Endothelial cell of umbilical vein (primary cell): ENCODE data around the gene MATN4. TPM values are rescaled to one million over a fixed set of nuclear protein-coding genes. Genes with fewer than 3 reads are reported as not detected.

Source experiments
- BruUV-seq: library from RNA; stranded (reverse); fragments of 400-500 nt; replicated peaks from 2 replicates; lab custom pipeline; 2021; lab: Mats Ljungman, UMichigan
- CTCF ChIA-PET: fragments of 300-600, 350-600 bp; sonication (Branson Sonifier 250); formaldehyde crosslinking; loops from one replicate; lab custom pipeline; 2021; ENCODE audit warnings: antibody characterized with exemption, inconsistent platforms; lab: Charles Lee
- POLR2A ChIA-PET: fragments of 300-600, 350-600 bp; sonication (Branson Sonifier 250); formaldehyde crosslinking; loops from one replicate; lab custom pipeline; 2021; ENCODE audit warnings: antibody characterized with exemption, inconsistent platforms; lab: Charles Lee
- DNase-seq: peaks from one replicate; pipeline ENCODE4 v3.0.0-alpha.2; 2011; ENCODE audit warnings: low read depth, low spot score
- FAIRE-seq: peaks from 2 replicates; lab custom pipeline; 2011; peaks lifted over from hg19 to GRCh38; lab: Jason Lieb, UNC
- H2AFZ ChIP-seq: 2 replicates; pipeline ENCODE4 v1.6.0; 2012; ENCODE audit warnings: low read depth, low read length, control low read depth, inconsistent platforms
- H3K27ac ChIP-seq: 2 replicates; pipeline ENCODE4 v1.5.1; 2011; ENCODE audit warnings: low read depth, mild to moderate bottlenecking, control low read depth, low read length, moderate library complexity; ENCODE audit not compliant: insufficient read depth
- H3K27me3 ChIP-seq, 2 experiments: 2 replicates each; pipeline versions ENCODE4 v1.6.0 to v1.6.1; 2011; ENCODE audit warnings: low read length in 2 of 2, mixed read lengths in 1 of 2; ENCODE audit not compliant: control insufficient read depth in 2 of 2, insufficient read depth in 2 of 2
- H3K36me3 ChIP-seq, 2 experiments: 2 replicates in 1 of 2; 3 replicates in 1 of 2; pipeline ENCODE4 v1.5.1; 2011; ENCODE audit warnings: low read length in 2 of 2, mild to moderate bottlenecking in 1 of 2, moderate library complexity in 1 of 2; ENCODE audit not compliant: control insufficient read depth in 2 of 2, insufficient read depth in 2 of 2; ENCODE audit errors: extremely low read depth in 1 of 2
- H3K4me1 ChIP-seq: 3 replicates; pipeline ENCODE4 v1.5.1; 2011; ENCODE audit warnings: mild to moderate bottlenecking, low read length; ENCODE audit not compliant: control insufficient read depth, insufficient read depth; ENCODE audit errors: extremely low read depth
- H3K4me2 ChIP-seq: 2 replicates; pipeline ENCODE4 v1.6.1; 2011; ENCODE audit warnings: low read length, control low read depth, mixed read lengths; ENCODE audit not compliant: insufficient read depth
- H3K4me3 ChIP-seq, 3 experiments: fragments of 200-600 bp in 1 of 3; sonication (generic), shearing (Covaris generic) in 1 of 3; replicated peaks in 1 of 3; 2 replicates each; pipeline ENCODE4 v1.5.1; 2011 to 2016; ENCODE audit warnings: control low read depth in 3 of 3, low read length in 3 of 3, mild to moderate bottlenecking in 2 of 3, inconsistent platforms in 1 of 3, low read depth in 1 of 3, moderate library complexity in 1 of 3; ENCODE audit not compliant: insufficient read depth in 1 of 3
- H3K79me2 ChIP-seq: 2 replicates; pipeline ENCODE4 v1.6.0; 2012; ENCODE audit warnings: low read length, inconsistent platforms; ENCODE audit not compliant: control insufficient read depth, insufficient read depth
- H3K9ac ChIP-seq: replicated peaks from 2 replicates; pipeline ENCODE3; 2011; ENCODE audit warnings: low read length, control low read depth; ENCODE audit not compliant: insufficient read depth; ENCODE audit errors: extremely low read depth
- H3K9me1 ChIP-seq: replicated peaks from 3 replicates; pipeline ENCODE4 v1.6.0; 2011; ENCODE audit warnings: mild to moderate bottlenecking, low read length; ENCODE audit not compliant: control insufficient read depth, insufficient read depth; ENCODE audit errors: extremely low read depth
- H3K9me3 ChIP-seq: replicated peaks from 2 replicates; pipeline ENCODE4 v1.5.1; 2012; ENCODE audit warnings: low read length, inconsistent platforms; ENCODE audit not compliant: control insufficient read depth, insufficient read depth
- H4K20me1 ChIP-seq: replicated peaks from 2 replicates; pipeline ENCODE3; 2011; ENCODE audit warnings: mild to moderate bottlenecking, low read length; ENCODE audit not compliant: control insufficient read depth, insufficient read depth; ENCODE audit errors: extremely low read depth
- EZH2 ChIP-seq: IDR thresholded peaks from 2 replicates; pipeline ENCODE4 v1.6.1; 2012; ENCODE audit warnings: borderline replicate concordance, low read depth, mild to moderate bottlenecking, moderate library complexity, low read length, inconsistent platforms; ENCODE audit not compliant: severe bottlenecking
- FOS ChIP-seq: IDR thresholded peaks from 2 replicates; pipeline ENCODE4 v1.6.1; 2011; ENCODE audit warnings: mild to moderate bottlenecking, low read length, moderate library complexity, borderline replicate concordance; ENCODE audit not compliant: insufficient read depth
- GATA2 ChIP-seq: IDR thresholded peaks from 2 replicates; pipeline ENCODE4 v1.7.0; 2011; ENCODE audit warnings: low read depth, mild to moderate bottlenecking, moderate library complexity, mixed read lengths, low read length; ENCODE audit not compliant: insufficient read length, insufficient read depth
- JUN ChIP-seq: IDR thresholded peaks from 2 replicates; pipeline ENCODE4 v1.6.1; 2011; ENCODE audit warnings: borderline replicate concordance, low read depth; ENCODE audit not compliant: insufficient read length, insufficient read depth
- MYC ChIP-seq: IDR thresholded peaks from one replicate; pipeline ENCODE4 v1.6.1; 2011; ENCODE audit warnings: mild to moderate bottlenecking, low read depth, low read length
- POLR2A ChIP-seq: IDR thresholded peaks from 2 replicates; pipeline ENCODE4 v1.6.1; 2012; ENCODE audit warnings: low read depth, mild to moderate bottlenecking, control low read depth, low read length
- POLR2AphosphoS5 ChIP-seq: IDR thresholded peaks from 2 replicates; pipeline ENCODE4 v1.6.1; 2012; ENCODE audit warnings: low read depth, mild to moderate bottlenecking, control low read depth, low read length, moderate library complexity; ENCODE audit not compliant: insufficient read depth
- dilution Hi-C: fragments of 300-500 bp; cut with MboI; formaldehyde crosslinking; loops from one replicate; pipeline ENCODE4 v1.15.0; 2019; ENCODE audit warnings: low sequenced_read_pairs; ENCODE audit not compliant: extremely low pct_ligation_motif_present
- intact Hi-C: fragments of 100-400 bp; cut with micrococcal nuclease; formaldehyde crosslinking; loops from one replicate; pipeline ENCODE4 v1.10.0; 2022
- polyA plus RNA-seq, 4 experiments: library from polyadenylated mRNA; depleted of rRNA in 3 of 4; stranded (reverse) in 3 of 4; unstranded in 1 of 4; fragments of >200 nt; gene quantifications; 2 replicates each; pipeline versions ENCODE4 v1.2.1 to v1.2.3, GENCODE V29; 2011 to 2012; ENCODE audit warnings: missing spikeins in 1 of 4
- total RNA-seq: library from RNA; stranded (reverse); gene quantifications from 2 replicates; pipeline ENCODE4 v1.2.3, GENCODE V29; 2021
- TF ChIP-seq, protein P1 (sequence below), 2 donors: IDR thresholded peaks; 1 replicate in 1 of 2; 2 replicates in 1 of 2; pipeline ENCODE4 v1.5.1; 2011; ENCODE audit warnings: low read length in 2 of 2, mild to moderate bottlenecking in 2 of 2, moderate library complexity in 2 of 2, control low read depth in 1 of 2, inconsistent platforms in 1 of 2, low read depth in 1 of 2; ENCODE audit not compliant: insufficient read depth in 1 of 2; ENCODE audit errors: extremely low read depth in 1 of 2
- TF ChIP-seq, protein P2 (sequence below): IDR thresholded peaks from 2 replicates; pipeline ENCODE4 v1.6.1; 2011; ENCODE audit not compliant: insufficient read depth, insufficient read length

Gene MATN4
- total and polyA plus RNA-seq, 2 donors (not counting 3 experiments of a cell fraction or from before 2014, with no cell fraction given) = 0.10 TPM; not detected in 1

DNA sequence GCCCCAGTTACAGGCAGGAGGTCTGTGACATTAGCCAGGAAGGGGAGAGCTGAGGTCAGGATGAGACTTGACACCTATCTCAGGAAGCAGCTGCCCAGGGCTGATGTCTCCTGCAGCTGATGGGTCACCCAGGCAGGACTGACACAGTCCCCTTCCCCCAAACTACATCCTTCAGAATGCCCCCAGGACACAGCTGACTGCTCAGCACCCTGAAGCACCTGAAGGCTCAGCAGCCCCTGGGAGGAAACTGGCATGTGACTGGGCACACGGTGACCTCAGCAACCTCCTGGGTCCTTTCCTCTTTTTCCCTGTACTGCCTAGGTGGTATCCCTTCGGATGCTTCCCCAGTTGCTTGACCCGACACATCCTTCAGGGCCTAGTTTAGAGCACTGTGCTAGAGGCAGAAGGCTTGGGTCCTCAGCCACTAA lies 38.2 kb upstream of the MATN4 start:
- dilution Hi-C loops = no loop called here
- Histone ChIP-seq H3K4me3 (no peak overlapping the region), H3K9me3 (no peaks in the 10 kb centered on the region), H3K79me2 (peaks cover 59% of the 10 kb centered on the region), H3K36me3 (no peaks in the 10 kb centered on the region), H3K4me1 (peaks cover 64% of the 10 kb centered on the region), H3K9ac (no peak overlapping the region), H3K27ac (no peak overlapping the region), H3K27me3 (no peaks in the 10 kb centered on the region), H2AFZ (no peak overlapping the region), H3K9me1 (no peaks in the 10 kb centered on the region), H3K4me2 (peak overlapping the region; percentile 89), H4K20me1 (no peaks in the 10 kb centered on the region)
- FAIRE-seq (no peak), DNase-seq (no peak)
- TF ChIP-seq JUN (no peak), MYC (no peak), EZH2 (no peak), POLR2AphosphoS5 (no peak), POLR2A (no peak), FOS (no peak), GATA2 (no peak)
- TF ChIP-seq, protein P1, sequence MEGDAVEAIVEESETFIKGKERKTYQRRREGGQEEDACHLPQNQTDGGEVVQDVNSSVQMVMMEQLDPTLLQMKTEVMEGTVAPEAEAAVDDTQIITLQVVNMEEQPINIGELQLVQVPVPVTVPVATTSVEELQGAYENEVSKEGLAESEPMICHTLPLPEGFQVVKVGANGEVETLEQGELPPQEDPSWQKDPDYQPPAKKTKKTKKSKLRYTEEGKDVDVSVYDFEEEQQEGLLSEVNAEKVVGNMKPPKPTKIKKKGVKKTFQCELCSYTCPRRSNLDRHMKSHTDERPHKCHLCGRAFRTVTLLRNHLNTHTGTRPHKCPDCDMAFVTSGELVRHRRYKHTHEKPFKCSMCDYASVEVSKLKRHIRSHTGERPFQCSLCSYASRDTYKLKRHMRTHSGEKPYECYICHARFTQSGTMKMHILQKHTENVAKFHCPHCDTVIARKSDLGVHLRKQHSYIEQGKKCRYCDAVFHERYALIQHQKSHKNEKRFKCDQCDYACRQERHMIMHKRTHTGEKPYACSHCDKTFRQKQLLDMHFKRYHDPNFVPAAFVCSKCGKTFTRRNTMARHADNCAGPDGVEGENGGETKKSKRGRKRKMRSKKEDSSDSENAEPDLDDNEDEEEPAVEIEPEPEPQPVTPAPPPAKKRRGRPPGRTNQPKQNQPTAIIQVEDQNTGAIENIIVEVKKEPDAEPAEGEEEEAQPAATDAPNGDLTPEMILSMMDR (IDR thresholded peaks at IDR 0.05; ENCODE audit: extremely low read depth in 1 of 2, insufficient read depth in 1 of 2, low read depth in 1 of 2, low read length in 2 of 2) = no peak
- TF ChIP-seq, protein P2, sequence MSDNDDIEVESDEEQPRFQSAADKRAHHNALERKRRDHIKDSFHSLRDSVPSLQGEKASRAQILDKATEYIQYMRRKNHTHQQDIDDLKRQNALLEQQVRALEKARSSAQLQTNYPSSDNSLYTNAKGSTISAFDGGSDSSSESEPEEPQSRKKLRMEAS = no peak
- no TSS peak for BruUV-seq
- POLR2A ChIA-PET = interaction anchor here (0.9 to 3.5 kb wide), 5 partner anchors 11 to 27 kb away, joined by 5 to 52 read pairs (median 6); partner anchors contain the start of gene SYS1
- CTCF ChIA-PET = interaction anchor here (0.8 to 4.7 kb wide), 10 partner anchors 14 to 425 kb away, joined by 3 to 28 read pairs (median 6); partner anchors contain the start of gene SYS1
- intact Hi-C loops = loop anchor here (10.0 kb wide), 1 partner anchor 568 kb away; the partner anchor contains the start of gene PLTP
